Adrenal gland (tissue), 5 donors: ENCODE data around the gene PALM.

Source experiments
- POLR2A ChIP-seq, 2 donors: fragments of 450-650 bp; IDR thresholded peaks; one replicate each; pipeline ENCODE4 v1.6.1; 2017; ENCODE audit warnings: antibody characterized with exemption in 2 of 2, mild to moderate bottlenecking in 2 of 2, moderate library complexity in 1 of 2
- TF ChIP-seq, protein P1 (sequence below), 6 experiments: fragments of 450-650 bp in 4 of 6; fragments of 200-600 bp in 2 of 6; sonication (generic) in 1 of 6; IDR thresholded peaks; 1 replicate in 5 of 6; 2 replicates in 1 of 6; pipeline versions ENCODE4 v1.5.1 to v1.8.0; 2016 to 2021; ENCODE audit warnings: antibody characterized with exemption in 6 of 6, mild to moderate bottlenecking in 2 of 6, moderate library complexity in 1 of 6
- donor health status: DM: no; HTN: no; CAD: no.

DNA sequence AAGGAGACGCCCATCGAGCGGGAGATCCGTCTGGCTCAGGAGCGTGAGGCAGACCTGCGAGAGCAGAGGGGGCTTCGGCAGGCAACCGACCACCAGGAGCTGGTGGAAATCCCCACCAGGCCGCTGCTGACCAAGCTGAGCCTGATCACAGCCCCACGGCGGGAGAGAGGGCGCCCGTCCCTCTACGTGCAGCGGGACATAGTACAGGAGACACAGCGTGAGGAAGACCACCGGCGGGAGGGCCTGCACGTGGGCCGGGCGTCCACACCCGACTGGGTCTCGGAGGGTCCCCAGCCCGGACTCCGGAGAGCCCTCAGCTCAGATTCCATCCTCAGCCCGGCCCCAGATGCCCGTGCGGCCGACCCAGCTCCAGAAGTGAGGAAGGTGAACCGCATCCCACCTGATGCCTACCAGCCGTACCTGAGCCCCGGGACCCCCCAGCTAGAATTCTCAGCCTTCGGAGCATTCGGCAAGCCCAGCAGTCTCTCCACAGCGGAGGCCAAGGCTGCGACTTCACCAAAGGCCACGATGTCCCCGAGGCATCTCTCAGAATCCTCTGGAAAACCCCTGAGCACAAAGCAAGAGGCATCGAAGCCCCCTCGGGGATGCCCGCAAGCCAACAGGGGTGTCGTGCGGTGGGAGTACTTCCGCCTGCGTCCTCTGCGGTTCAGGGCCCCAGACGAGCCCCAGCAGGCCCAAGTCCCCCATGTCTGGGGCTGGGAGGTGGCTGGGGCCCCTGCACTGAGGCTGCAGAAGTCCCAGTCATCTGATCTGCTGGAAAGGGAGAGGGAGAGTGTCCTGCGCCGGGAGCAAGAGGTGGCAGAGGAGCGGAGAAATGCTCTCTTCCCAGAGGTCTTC, 49.3 kb downstream of the PALM start:
- TF ChIP-seq, protein P1, sequence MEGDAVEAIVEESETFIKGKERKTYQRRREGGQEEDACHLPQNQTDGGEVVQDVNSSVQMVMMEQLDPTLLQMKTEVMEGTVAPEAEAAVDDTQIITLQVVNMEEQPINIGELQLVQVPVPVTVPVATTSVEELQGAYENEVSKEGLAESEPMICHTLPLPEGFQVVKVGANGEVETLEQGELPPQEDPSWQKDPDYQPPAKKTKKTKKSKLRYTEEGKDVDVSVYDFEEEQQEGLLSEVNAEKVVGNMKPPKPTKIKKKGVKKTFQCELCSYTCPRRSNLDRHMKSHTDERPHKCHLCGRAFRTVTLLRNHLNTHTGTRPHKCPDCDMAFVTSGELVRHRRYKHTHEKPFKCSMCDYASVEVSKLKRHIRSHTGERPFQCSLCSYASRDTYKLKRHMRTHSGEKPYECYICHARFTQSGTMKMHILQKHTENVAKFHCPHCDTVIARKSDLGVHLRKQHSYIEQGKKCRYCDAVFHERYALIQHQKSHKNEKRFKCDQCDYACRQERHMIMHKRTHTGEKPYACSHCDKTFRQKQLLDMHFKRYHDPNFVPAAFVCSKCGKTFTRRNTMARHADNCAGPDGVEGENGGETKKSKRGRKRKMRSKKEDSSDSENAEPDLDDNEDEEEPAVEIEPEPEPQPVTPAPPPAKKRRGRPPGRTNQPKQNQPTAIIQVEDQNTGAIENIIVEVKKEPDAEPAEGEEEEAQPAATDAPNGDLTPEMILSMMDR (IDR thresholded peaks at IDR 0.05) = no peak
- no peak for TF ChIP-seq POLR2A (IDR thresholded peaks at IDR 0.05)
